DOHH2 (cell line): Measurements from ENCODE around the gene ORC5.

Experiments used
- CTCF ChIP-seq: fragments of 200-600 bp; sonication (generic); IDR thresholded peaks from one replicate; pipeline ENCODE4 v1.5.1; 2014; ENCODE audit warnings: antibody characterized with exemption, mild to moderate bottlenecking, low read depth, low read length; ENCODE audit not compliant: poor library complexity, severe bottlenecking
- EZH2phosphoT487 ChIP-seq: fragments of 200-600 bp; sonication (generic); IDR thresholded peaks from 2 replicates; pipeline ENCODE4 v1.6.1; 2017; ENCODE audit warnings: borderline replicate concordance, mild to moderate bottlenecking, antibody characterized with exemption, low read length, moderate library complexity, mixed read lengths

- TF ChIP-seq CTCF (peak; percentile 96), EZH2phosphoT487 (no peak)
These were observed 23.5 kb upstream of the ORC5 start for GRCh38 chr7:104231054-104232046.
